Aorta (tissue), 5 donors: Measurements from ENCODE around the gene SUN5. TPM values are rescaled to one million over a fixed set of nuclear protein-coding genes. Genes with fewer than 3 reads are reported as not detected.
A peak's percentile ranks its signal among the peaks of the same experiment; 100 is the strongest.

Experiments
- ATAC-seq: fragments of 200-7000 bp; cut with Tn5 transposase; one replicate; pipeline ENCODE4 v1.9.1; 2022; ENCODE audit warnings: moderate library complexity; ENCODE audit not compliant: low FRiP score
- DNase-seq, 2 donors: peaks; one replicate each; pipeline ENCODE4 v3.0.0-alpha.2; 2020
- H3K27ac ChIP-seq, 2 donors: one replicate each; pipeline ENCODE4 v1.5.1; 2013; ENCODE audit warnings: low read length in 2 of 2, mild to moderate bottlenecking in 2 of 2, moderate library complexity in 2 of 2, control low read depth in 1 of 2, inconsistent platforms in 1 of 2, low read depth in 1 of 2
- H3K27me3 ChIP-seq, 2 donors: one replicate each; pipeline ENCODE4 v1.6.1; 2013; ENCODE audit warnings: control low read depth in 1 of 2, low read length in 1 of 2, mild to moderate bottlenecking in 1 of 2, moderate library complexity in 1 of 2; ENCODE audit not compliant: insufficient read depth in 2 of 2, control insufficient read depth in 1 of 2
- H3K36me3 ChIP-seq, 2 donors: one replicate each; pipeline ENCODE4 v1.6.1; 2013; ENCODE audit warnings: control low read depth in 1 of 2, low read length in 1 of 2, mild to moderate bottlenecking in 1 of 2; ENCODE audit not compliant: insufficient read depth in 2 of 2, control insufficient read depth in 1 of 2
- H3K4me1 ChIP-seq, 2 donors: one replicate each; pipeline ENCODE4 v1.6.1; 2013; ENCODE audit warnings: low read length in 2 of 2, control low read depth in 1 of 2, mild to moderate bottlenecking in 1 of 2, moderate library complexity in 1 of 2; ENCODE audit not compliant: insufficient read depth in 2 of 2, control insufficient read depth in 1 of 2
- H3K4me3 ChIP-seq, 2 donors: one replicate each; pipeline ENCODE4 v1.5.1; 2013; ENCODE audit warnings: low read length in 2 of 2, control low read depth in 1 of 2, mild to moderate bottlenecking in 1 of 2
- H3K9me3 ChIP-seq: one replicate; pipeline ENCODE4 v1.6.1; 2013; ENCODE audit warnings: mild to moderate bottlenecking, low read length; ENCODE audit not compliant: control insufficient read depth
- whole genome bisulfite sequencing, 2 donors: extraction: QIAGEN DNeasy Blood & Tissue Kit; methylation state at CpG; one replicate each; pipeline ENCODE4 v1.1.7; 2013; 5-methylcytosine and 5-hydroxymethylcytosine counted together
- intact Hi-C, 2 donors: fragments of 100-400 bp; cut with DNase I; formaldehyde crosslinking; loops; one replicate each; pipeline versions ENCODE4 v1.14.2 to v1.15.0; 2022
- polyA plus RNA-seq, 2 donors: library from polyadenylated mRNA; stranded (reverse); fragments of 200-250 nt; gene quantifications; one replicate each; pipeline ENCODE4 v1.2.3, GENCODE V29; 2013
- total RNA-seq, 2 donors: library from RNA; stranded (reverse); fragmentation: NEBNext Ultra II Directional; extraction: Animal tissue kit (Norgen Biotek cat#: 25700); gene quantifications; one replicate each; pipeline ENCODE4 v1.2.1, GENCODE V29; 2021
- donor health status: healthy with polysubstance abuse.
- donor health status: Bipolar disorder and iron deficiency.
- donor health status: DM: no; HTN: no; CAD: no.
- donor health status: DM: no; HTN: no; CAD: no.
- donor health status: DM: yes; HTN: yes; CAD: no.

SUN5 gene
- total and polyA plus RNA-seq, 4 donors = not detected

DNA sequence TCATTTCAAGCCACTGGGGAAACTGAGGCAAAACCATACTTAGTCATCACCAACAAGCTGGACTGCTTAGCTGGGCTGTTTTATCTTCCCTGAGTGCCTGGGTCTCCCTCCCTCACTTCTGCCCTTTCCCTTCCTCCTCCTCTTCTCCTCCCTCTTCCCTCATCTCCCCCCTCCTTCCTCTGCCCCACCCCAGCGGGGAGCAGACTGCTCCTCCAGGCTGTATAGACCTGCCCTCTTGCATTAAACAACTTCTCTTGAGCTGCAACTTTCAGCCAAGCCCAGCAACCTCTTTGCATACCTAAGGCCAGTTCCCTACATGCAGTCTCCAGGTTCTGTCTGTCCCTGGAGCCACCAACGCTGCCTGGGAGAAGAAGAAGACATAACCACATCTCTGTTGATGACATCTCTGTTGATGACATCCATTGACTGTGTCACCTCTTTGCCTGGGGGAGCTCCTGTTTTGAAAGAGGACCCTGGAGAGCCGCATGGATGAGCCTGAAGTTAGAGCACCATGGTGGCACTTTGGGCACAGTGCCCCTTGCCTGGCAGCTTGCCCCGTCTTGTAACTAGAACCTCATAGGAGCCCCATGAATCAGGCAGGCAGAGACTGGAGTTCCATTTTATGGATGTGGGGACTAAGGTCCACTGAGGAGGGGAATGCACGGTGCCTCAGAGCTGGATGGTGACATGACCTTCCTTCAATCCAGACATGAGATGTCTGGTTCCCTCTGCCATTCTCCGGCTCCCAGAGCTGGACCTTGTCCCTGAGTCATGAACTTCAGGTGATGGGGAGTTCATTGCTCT lies 19.4 kb upstream of the SUN5 start:
- intact Hi-C loops = no loop called here
- Histone ChIP-seq H3K27me3 (no peaks in the 10 kb centered on the region), H3K27ac (no peak overlapping the region), H3K4me1 (no peaks in the 10 kb centered on the region), H3K9me3 (no peaks in the 10 kb centered on the region), H3K36me3 (no peaks in the 10 kb centered on the region), H3K4me3 (no peak overlapping the region)
- DNase-seq (no peak), ATAC-seq (no peak)
- WGBS, 2 donors = 63 to 78% methylated on average over 6 of the region's 6 CpGs

GRCh38 chr20:33022694-33023438 lies 18.6 kb upstream of the SUN5 start:
- Histone ChIP-seq H3K9me3 (no peaks in the 10 kb centered on the region), H3K4me3 (no peak overlapping the region), H3K27me3 (no peaks in the 10 kb centered on the region), H3K4me1 (no peaks in the 10 kb centered on the region), H3K36me3 (no peaks in the 10 kb centered on the region), H3K27ac (no peak overlapping the region)
- ATAC-seq = no peak
- no peak for DNase-seq
- intact Hi-C loops = no loop called here
- 75 to 87% methylated on average over 7 of the region's 7 CpGs for WGBS, 2 donors

DNA sequence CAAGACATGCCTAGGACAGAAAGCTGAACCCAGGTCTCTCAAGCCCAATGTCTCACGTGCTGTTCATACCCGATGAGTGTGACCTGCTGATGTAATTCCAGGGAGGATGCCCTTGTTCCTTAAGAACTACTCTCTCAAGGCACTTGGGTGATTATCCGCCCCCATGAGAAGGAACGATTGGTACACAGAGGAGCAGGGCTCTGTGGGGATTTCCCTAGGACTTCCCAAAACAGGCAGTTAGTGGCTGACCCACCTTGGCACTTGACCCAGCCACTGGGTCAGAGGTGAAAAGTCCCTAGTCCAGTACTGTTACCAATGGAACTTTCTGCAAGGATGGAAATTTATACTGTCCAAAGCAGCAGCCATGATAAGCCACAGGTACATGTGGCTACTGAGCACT lies 18.1 kb upstream of the SUN5 start:
- intact Hi-C loops = no loop called here
- no peaks in the 10 kb centered on the region for H3K9me3 ChIP-seq
- DNase-seq (no peak), ATAC-seq (no peak)
- no peaks in the 10 kb centered on the region for H3K4me1 ChIP-seq
- H3K36me3 ChIP-seq = no peaks in the 10 kb centered on the region
- whole genome bisulfite sequencing, 2 donors = 63 to 67% methylated on average over 4 of the region's 4 CpGs
- no peak overlapping the region for H3K4me3 ChIP-seq
- H3K27me3 ChIP-seq = no peaks in the 10 kb centered on the region
- no peak overlapping the region for H3K27ac ChIP-seq

DNA sequence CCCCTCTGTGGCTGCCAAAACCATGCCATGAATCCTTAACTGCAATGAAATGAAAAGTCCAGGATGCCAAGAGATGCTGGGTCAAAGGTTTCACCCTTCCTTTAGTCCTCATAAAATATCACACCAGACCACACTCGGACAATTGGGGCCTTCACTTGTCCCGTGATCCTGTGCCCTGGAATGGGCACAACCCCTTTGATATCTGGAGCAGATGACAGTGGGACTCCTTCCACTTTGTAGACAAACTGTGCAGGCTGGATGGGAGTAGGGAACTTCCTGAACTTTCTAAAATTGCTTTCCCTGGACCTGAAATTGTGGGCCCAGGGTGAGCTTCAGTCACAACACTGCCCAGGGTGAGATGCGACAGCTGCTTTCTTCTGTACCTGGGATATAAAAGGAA lies 17.6 kb upstream of the SUN5 start:
- H3K9me3 ChIP-seq = no peaks in the 10 kb centered on the region
- DNase-seq (no peak), ATAC-seq (no peak)
- no peak overlapping the region for H3K4me3 ChIP-seq
- no peaks in the 10 kb centered on the region for H3K36me3 ChIP-seq
- no peaks in the 10 kb centered on the region for H3K4me1 ChIP-seq
- WGBS, 2 donors = 62 to 67% methylated on average over 3 of the region's 3 CpGs
- H3K27me3 ChIP-seq = no peaks in the 10 kb centered on the region
- intact Hi-C loops = no loop called here
- H3K27ac ChIP-seq = no peak overlapping the region

- DNase-seq (no peak), ATAC-seq (no peak)
- Histone ChIP-seq H3K4me3 (no peak overlapping the region), H3K27me3 (no peaks in the 10 kb centered on the region), H3K27ac (no peak overlapping the region), H3K9me3 (no peaks in the 10 kb centered on the region), H3K36me3 (no peaks in the 10 kb centered on the region), H3K4me1 (no peaks in the 10 kb centered on the region)
- 83 to 85% methylated on average over 18 of the region's 18 CpGs for WGBS, 2 donors
- intact Hi-C loops = no loop called here
Measured at GRCh38 chr20:33020278-33021161, 16.3 kb upstream of the SUN5 start.

DNA sequence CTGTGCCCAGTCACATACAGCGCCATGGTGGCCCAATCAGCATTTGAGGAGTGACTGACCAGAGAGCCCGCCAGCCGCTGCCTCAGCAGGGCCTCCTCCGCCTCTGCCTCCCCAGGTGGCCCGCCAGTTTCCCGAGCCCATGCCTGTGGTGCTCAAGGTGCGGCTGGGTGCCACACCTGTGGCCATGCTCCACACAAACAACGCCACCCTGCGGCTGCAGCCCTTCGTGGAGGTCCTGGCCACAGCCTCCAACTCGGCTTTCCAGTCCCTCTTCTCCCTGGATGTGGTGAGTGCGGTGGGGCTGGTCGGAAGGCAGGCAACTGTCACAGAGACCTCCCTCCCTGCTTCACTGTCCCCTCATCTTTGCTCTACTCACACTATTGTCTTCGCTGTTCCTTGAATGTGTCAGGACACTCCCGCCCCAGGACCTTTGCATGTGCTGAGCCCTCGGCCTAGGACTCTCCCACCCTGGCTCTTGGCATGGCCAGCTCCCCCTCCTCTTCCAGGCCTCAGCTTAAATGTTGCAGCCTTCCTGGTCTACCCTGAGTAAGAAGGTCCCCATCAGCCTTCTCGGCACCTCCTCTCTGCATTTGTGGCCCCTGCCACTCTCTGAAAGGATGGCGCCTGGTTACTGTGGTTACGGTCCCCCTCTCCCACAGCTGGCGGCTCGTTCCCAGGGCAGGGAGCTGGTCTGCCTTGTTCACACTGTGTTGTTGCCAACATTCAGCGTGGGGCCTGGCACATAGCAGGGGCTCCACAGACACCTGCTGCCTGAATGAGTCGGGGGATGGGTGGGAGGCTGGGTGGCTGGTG lies 15.4 kb upstream of the SUN5 start:
- 86 to 88% methylated on average over 23 of the region's 23 CpGs for WGBS, 2 donors
- intact Hi-C loops = no loop called here
- H3K4me3 ChIP-seq = no peak overlapping the region

DNA sequence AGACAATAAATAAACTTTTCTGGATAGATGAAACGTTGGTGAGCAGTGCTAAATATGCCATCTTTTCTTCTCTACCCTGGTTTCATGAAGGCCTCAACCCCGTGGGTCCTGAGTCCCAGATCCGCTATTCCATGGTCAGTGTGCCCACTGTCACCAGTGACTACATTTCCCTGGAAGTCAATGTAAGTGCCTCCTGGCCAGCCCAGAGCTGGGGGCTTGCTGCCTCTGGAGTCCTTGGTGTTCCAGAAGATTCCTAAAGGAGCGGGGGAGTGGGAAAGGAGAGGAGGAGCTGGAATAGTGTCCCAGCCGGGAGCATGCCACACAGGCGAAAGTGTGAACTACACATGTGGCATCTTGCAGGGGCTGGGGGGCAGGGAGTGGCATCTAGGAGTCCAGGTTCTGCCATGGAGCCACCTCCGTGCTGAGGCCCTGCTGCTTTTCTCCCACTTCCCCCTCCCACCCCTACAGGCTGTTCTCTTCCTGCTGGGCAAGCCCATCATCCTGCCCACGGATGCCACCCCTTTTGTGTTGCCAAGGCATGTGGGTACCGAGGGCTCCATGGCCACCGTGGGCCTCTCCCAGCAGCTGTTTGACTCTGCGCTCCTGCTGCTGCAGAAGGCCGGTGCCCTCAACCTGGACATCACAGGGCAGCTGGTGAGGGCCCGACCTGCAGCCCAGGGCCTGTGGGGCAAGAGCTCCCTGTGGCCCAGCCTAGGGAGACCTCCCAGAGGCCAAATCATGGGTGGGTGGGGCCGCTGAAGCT lies 14.1 kb upstream of the SUN5 start:
- Histone ChIP-seq H3K4me3 (no peak overlapping the region), H3K36me3 (no peaks in the 10 kb centered on the region), H3K9me3 (no peaks in the 10 kb centered on the region), H3K27ac (no peak overlapping the region), H3K4me1 (no peaks in the 10 kb centered on the region), H3K27me3 (no peaks in the 10 kb centered on the region)
- ATAC-seq (no peak), DNase-seq (peak in 1 of 2 donors; percentile 30)
- intact Hi-C loops = no loop called here
- WGBS, 2 donors = 63 to 68% methylated on average over 13 to 14 of the region's 14 CpGs

More for the DNA sequence above, 15.4 kb upstream of the SUN5 start:
- no peaks in the 10 kb centered on the region for H3K4me1 ChIP-seq
- no peaks in the 10 kb centered on the region for H3K27me3 ChIP-seq
- no peak for ATAC-seq
- peak in 1 of 2 donors; percentile 34 for DNase-seq
- H3K27ac ChIP-seq = no peak overlapping the region
- no peaks in the 10 kb centered on the region for H3K36me3 ChIP-seq
- H3K9me3 ChIP-seq = no peaks in the 10 kb centered on the region
